Cerebellar nuclear complex (tissue), 1 donor: ENCODE measurements around the gene GOLGA2.

Experiments used
- DNase-seq, 2 experiments: peaks; one replicate each; lab custom pipeline; 2025; lab: John Stamatoyannopoulos, UW

GOLGA2 gene, protein sequence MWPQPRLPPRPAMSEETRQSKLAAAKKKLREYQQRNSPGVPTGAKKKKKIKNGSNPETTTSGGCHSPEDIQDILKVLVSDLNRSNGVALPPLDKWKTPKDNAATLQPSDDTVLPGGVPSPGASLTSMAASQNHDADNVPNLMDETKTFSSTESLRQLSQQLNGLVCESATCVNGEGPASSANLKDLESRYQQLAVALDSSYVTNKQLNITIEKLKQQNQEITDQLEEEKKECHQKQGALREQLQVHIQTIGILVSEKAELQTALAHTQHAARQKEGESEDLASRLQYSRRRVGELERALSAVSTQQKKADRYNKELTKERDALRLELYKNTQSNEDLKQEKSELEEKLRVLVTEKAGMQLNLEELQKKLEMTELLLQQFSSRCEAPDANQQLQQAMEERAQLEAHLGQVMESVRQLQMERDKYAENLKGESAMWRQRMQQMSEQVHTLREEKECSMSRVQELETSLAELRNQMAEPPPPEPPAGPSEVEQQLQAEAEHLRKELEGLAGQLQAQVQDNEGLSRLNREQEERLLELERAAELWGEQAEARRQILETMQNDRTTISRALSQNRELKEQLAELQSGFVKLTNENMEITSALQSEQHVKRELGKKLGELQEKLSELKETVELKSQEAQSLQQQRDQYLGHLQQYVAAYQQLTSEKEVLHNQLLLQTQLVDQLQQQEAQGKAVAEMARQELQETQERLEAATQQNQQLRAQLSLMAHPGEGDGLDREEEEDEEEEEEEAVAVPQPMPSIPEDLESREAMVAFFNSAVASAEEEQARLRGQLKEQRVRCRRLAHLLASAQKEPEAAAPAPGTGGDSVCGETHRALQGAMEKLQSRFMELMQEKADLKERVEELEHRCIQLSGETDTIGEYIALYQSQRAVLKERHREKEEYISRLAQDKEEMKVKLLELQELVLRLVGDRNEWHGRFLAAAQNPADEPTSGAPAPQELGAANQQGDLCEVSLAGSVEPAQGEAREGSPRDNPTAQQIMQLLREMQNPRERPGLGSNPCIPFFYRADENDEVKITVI

DNA sequence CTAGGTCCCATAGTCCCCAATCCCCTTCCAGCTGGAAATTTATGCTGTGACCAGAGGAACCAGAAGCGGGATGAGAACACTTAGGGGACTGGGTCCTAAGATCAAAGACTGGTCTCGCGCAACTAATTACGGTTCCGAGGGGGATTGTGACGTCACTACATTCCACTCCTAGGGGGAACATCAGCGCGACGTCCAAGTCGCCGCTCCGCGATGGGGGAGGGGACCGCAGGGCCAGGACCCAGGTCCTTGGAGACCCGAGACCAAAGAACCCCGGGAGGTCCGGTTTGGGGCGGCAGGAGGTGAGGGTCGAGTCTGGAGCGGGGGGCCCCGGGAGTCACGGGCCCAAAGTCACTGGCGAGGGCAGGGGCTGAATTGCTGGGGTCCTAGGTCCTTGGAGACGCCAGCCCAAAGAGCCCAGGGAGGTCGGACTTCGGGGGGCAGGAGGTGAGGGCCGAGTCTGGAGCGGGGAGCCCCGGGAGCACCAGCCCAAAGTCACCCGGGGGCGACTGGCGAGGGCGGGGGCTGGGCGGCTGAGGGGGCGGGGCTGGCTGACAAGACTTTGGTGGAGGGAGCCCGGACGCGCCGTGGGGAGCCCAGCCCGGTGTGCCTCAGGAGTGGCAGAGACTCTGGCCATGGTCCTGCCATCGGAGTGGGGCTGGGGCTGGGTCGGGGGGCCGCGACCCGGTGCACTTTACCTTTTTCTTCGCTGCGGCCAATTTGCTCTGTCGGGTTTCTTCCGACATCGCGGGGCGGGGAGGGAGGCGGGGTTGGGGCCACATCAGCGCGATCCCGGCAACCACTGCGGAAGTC, at the start of gene GOLGA2:
TSS of gene GOLGA2 (minus strand) at position 810 of the 810 bp plus-strand sequence. CDS start at position 779, 31 bp downstream.
- no peak for DNase-seq

DNA sequence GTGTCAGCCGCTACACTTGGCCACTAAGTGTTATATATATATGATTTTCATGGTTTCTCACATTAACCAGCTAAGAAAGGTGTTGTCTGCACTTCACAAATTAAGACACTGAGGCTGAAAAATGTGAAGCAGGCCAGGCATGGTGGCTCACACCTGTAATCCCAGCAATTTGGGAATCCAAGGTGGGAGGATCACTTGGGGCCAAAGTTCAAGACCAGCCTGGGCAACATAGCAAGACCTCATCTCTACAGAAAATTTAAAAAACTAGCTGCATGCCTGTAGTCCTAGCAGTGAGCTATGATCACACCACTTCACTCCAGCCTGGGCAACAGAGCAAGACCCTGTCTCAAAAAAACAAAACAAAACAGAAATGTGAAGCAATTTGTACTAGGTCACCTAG, 48.6 kb upstream of the GOLGA2 start:
- DNase-seq, result no peak

DNA sequence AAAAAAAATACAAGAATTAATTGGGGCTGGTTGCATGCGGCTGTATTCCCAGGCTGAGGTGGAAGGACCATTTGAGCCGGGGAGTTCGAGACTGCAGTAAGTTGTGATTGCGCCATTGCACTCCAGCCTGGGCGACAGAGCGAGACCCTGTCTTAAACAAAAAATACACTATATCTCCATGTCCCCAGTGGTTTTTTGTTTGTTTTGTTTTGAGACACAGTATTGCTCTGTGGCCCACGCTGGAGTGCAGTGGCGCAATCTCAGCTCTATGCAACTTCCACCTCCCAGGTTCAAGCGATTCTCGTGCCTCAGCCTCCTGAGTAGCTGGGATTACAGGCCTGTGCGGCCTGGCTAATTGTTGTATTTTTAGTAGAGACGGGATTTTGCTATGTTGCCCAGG, 48.0 kb upstream of the GOLGA2 start:
- no peak for DNase-seq

DNA sequence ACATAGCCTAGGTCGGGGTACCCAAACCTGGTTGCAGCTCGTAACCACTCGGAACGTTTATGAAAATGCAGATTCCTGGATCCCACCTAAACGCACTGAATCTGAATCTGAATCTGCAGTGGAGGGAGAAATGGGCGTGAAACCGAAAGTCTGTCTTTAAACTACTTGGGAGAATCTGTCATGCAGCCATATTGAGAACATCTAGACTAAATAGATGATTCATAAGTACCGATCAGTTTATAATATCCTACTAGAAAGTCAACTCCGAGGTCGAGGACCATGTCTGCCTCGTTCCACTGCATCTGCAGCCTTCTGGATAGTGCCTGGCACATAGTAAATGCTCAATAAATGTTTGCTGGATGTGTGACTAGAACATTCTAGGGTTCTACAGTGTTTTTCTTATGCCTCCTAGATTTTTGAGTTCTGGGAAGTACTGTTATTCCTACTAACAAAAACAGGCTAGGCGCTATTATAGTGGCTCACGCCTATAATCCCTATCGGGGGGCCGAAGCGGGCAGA, 47.5 kb upstream of the GOLGA2 start:
- DNase-seq, result no peak

DNA sequence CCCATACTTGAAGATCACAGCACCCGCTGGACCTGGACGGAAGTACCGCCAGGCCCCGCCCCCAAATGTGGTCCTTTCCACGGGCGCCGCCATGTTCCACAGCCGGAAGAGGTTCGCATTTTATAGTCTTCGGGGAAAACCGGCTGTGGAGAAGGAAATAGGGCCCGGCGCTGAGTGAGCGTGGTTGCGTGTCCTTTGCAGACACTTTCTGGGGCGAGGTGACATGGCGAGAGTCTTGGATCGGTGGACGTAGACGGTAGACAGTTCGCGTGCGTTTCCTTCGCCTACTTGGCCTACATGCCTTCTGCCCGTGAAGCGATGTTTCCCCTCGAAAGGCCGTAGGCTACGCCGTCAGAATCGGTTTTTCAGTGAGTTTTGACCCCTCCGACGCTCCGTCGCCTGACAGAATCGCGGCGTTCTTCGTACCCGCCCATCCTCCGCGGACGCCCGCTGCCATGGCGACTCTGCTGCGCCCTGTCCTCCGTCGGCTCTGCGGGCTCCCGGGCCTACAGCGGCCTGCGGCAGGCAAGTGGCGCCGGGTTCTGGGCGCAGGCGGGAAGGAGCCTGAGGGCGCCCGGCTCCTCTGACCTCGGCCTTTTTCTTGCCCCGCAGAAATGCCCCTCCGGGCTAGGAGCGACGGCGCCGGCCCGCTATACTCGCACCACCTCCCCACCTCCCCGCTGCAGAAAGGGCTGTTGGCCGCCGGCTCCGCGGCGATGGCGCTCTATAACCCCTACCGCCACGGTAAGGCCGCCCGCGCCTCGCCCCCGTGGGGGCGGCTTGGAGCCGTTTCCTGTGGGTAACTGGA, 46.8 kb upstream of the GOLGA2 start, which contains the start of the genes COQ4 and TRUB2:
TSS of gene COQ4 (plus strand) at position 436 of the 808 bp plus-strand sequence. CDS start at position 456, 20 bp downstream.
TSS of gene TRUB2 (minus strand) at position 44 of the 808 bp plus-strand sequence. CDS start at position 5, 39 bp downstream.
- DNase-seq, result peak; percentile 31 to 66

DNA sequence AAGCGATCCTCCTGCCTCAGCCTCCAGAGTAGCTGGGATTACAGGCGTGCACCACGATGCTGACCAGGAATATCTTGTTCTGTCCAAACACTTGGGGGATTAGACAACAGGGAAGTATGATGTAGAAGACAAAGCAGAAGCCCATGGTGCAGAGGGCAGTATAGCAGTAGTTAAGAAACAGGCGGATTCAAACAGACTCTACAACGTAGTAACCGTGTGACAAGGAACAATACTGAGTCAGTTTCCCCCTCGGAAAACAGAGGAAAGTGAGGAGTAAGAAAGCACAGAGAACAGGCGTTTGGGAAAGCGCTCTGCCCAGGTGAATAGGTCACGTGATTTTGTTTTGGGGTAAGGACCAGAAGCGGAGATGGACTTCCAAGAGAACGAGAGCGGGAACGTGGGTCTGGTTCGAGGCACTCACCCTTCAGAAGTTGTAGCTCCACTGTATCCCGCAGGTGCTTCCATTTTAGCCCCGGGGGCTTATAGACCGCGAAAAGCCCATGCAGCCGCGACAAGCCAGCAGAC, 46.1 kb upstream of the GOLGA2 start:
- DNase-seq, result no peak

DNA sequence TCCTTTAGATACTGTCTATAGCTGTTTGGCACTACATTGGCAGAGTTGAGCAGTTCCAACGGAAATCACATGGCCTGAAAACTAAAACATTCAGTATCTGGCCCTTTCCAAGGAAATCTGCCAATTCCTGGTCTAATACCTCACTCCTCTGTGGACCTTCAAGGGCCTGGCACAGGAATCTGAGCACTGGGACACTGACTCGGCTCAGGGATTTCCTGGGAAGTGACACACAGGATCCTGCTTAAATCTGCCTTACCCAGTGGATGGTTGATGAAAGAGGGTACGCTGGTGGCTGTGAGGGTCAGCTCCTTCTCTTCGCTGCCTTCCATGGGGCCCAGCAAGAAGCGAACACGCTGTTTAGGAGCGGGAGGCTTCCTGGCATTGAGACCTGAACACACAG, 45.5 kb upstream of the GOLGA2 start:
- no peak for DNase-seq

DNA sequence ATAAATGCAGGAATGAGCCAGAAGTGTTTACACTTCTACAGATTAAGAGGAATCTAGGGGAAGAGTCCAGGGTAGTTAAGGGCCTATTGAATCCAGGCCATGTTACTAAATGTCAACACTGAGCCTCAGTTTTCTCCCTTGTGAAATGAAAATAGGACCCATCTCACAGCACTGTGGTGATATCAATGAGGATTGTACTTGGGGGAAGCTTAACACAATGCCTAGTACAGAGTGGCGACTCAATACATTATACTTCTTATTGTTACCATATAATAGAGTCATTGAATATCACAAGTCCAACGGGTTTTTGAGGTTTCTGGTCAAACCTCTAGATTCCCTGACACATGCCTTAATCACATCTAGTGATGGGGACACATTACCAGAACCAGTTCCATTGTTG, 41.8 kb upstream of the GOLGA2 start:
- DNase-seq, result no peak

DNA sequence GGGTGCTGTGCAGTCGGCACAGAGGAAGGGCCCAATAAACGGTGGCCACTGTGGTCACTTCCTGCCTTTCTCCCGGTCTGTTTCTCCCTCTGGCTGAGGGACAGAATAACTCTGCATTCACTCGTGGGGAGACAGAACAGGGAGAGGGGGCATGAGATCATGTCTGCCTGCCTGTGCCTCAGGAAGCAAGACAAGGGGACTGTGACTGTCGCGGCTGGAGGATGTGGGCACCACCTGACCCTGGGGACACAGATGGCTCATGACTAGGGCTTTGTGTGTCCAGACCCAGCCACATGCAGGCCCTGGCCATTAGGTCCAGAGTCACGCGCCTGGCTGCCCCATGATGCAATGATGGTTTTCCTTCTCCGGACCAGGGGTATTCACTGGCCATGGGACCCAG, 40.6 kb upstream of the GOLGA2 start:
- DNase-seq, result no peak

DNA sequence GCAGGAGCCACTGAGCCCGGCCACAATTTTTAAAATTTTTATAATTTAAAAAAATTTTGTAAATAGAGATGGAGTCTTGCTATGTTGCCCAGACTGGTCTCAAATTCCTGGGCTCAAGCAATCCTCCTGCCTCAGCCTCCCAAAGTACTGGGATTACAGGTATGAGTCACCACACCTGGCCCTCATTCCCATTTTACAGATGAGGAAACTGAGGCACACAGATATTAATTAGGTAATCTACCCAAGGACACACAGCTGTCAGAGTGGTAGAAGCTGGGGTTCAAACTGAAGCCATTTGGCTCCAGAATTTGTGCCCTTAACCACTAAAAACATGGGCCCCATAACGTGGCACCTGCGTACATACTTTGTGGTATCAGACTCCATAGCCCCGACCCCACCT, 38.9 kb upstream of the GOLGA2 start:
- DNase-seq, result no peak

DNA sequence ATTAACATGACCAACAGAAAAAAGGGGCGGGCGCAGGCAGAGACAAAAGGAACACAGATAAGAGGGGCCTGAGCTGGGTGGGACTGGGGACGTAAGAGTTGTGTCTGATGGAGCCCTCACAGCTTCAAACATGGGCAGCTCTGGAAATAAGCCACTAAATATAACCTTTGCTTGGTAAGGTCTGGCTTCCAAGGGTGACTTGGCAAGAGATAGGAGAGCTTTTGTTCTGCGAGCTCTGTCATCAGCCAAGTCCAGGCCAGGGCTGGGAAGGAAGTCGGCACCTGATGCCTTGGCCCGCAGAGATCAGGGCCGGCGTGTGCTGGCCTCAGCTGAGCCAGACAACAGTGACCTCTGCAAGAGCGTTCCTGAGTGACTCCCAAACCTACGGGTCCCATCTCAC, 34.7 kb upstream of the GOLGA2 start:
- DNase-seq, result no peak

DNA sequence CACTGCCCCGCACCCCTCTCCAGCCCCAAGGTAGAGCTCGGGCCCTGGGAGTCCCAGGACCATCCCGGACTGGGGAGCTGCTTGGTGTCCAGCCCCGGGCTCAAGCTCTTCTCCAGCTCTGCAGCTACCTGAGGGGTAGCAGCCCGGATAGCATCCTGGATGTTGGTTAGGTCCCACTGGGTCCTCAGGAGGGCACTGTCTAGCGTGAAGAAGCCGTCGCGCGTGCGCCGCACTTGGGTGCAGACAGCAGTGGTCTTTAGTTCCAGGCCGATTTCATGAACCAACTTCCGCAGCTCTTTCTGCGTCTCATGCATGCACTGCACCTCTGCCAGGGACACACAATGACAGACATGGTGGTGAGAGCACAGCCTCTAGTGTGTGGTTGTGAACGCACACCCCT, 33.7 kb upstream of the GOLGA2 start:
- DNase-seq, result no peak

DNA sequence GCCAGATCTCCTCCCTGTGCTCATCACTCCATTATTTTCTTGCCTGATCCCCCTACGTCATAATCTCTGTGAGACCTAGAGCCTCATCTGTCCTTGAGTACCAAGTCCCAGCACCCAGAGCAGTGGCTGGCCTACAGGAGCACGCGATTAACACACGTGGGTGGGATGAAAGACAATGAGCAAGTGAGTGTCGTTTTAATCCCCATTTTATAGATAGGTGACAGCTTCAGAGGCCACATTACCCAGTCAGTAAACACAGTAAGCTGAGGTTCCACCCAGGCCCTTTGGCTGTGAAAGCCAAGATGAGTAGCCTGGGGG, 29.1 kb upstream of the GOLGA2 start:
- DNase-seq, result no peak

DNA sequence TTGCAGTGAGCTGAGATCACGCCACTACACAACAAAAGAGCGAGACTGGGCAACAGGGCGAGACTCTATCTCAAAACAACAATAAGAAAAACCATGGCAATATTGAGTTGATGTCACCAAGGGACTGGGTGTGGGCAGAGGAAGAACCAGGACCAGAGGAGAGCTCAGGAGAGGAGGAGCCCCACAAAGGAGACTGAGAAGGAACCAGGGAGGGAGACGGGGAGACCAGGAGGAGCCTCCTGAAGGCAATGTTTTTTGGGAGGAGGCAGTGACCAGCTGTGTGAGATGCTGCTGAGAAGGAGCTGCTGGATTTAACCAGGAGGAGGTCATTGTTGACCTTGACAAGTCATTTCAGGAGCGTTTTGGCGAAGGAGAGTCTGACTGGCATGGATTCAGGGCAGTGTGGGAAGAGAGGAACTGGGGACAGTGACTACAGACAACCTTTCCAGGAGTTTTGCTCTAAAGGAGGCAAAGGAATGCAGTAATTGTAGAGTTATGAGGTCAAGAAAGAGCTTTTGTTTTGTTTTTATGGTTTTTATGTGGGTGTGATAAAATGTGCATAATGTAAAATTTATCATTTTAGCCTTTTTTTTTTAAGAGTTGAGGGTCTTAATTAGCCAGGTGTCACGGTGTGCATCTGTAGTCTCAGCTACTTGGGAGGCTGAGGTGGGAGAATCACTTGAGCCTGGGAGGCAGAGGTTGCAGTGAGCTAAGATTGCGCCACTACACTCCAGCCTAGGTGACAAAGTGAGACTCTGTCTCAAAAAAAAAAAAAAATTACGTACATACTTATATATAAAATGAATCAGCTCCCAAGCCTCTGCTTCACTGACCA, 28.5 kb upstream of the GOLGA2 start:
- no peak for DNase-seq

DNA sequence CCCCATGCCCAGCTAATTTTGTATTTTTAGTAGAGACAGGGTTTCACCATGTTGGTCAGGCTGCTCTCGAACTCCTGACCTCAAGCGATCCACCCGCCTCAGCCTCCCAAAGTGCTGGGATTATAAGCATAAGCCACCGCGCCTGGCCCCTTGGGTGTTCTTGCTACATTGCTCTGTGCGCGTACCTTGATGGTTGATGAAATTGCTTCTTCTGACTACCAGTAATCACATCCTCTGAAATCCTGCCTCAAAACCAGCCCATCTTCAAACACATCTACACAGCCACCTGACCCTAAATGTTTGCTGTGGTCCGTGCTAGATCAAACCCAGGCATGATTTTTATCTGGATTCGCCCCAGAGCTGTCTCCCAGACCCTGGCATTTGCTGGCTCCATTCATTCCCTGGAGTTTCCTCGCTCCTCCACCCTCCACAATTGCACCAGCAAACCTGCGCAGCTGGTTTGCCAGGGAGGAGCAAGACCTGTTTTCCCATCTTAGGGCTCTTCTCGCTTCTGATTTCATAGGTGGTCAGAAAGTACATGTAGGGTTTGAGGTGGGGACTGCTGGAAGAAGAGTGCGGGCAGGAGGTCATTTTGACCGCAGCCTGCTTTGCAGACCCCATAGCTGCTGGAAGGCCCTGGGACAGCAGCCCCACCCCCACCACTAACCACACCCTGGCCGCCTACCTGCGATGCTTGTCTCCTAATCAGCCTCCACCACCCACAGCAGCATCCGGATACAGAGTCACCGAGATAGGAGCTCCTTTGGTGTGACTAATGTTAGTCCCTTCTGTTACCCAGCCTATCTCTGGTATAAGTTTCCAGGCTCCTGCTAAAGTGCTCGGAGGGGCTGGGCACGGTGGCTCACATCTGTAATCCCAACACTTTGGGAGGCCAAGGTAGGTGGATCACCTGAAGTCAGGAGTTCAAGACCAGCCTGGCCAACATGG, 23.0 kb upstream of the GOLGA2 start:
- no peak for DNase-seq

DNA sequence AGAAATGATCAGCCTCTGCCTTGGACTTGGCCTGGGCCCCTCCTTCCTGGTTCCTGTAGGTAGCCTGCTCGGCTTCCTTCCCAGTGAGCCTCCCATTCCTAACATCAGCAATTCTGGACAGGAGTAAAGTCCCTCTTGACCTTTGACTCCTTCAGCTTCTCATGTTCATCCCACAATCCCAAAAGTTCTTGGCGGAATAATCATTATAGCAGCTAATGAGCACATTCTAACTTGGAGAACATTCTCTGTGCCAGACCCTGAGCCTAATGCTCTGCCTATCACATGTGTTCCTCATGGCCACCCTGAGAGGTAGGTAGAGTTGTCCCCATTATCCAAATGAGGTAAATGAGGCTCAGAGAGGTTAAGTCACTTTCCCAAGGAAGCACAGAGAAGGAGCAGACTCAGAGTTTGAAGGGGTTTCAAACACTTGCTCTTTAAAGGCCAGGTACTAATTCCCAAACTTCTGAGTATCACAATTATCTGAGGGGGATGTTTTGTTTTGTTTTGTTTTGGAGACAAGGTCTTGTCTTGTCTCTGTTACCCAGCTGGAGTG, 21.5 kb upstream of the GOLGA2 start:
- DNase-seq, result no peak

DNA sequence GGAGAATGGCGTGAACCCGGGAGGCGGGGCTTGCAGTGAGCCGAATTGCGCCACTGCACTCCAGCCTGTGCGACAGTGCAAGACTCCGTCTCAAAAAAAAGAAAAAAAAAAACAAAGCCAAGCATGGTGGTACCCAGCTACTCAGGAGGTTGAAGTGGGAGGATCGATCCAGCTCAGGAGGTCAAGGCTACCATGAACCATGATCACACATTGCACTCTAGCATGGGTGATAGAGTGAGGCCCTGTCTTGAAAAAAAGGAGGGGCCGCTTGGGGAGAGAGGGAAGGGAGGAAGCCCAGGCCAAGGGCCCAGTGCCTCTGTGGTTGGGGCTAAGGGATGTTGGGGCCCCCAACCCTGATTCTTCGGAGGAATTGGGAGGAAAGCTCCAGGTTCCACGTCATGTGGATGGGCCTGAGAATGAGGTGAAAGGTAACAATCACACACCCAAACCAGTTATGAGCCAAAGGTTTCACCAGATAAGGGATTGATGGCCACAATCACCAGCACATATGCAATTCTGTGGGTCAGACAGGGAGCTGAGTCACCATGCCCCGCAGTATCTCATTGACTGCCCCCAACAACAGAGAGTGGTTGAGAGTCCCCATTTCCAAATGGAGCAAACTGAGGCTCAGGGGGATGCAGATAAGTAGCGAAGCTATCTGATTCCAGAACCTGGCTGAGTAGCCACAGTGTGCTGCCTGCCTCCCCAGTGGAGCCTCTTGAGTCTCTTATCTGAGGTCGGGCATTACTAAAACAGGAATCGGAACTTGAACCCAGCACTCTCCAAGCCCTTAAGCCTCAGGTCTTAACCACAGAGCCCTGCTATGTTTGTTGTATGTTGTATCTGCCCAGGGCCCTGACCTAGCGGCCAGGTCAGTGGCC, 20.8 kb upstream of the GOLGA2 start:
- DNase-seq, result no peak
